Naive thymus-derived CD4-positive, alpha-beta T cell (primary cell): ENCODE data around the gene PCDHB1. TPM values are rescaled to one million over a fixed set of nuclear protein-coding genes. Genes with fewer than 3 reads are reported as not detected.
"Not testable (repeated sequence)": the region's sequence is repeated elsewhere in the genome, so short reads cannot be mapped to it uniquely, and the experiment has no call there.

ENCODE experiments used
- ATAC-seq: fragments of 150-1000 bp; cut with Tn5 transposase; 2 replicates; pipeline ENCODE4 v1.10.0; 2021; ENCODE audit warnings: mild to moderate bottlenecking, moderate library complexity
- CTCF ChIA-PET: fragments of 350-600 bp; sonication (Branson Sonifier 250); formaldehyde crosslinking; loops from one replicate; lab custom pipeline; 2021; ENCODE audit warnings: antibody characterized with exemption; lab: Charles Lee
- POLR2A ChIA-PET: fragments of 350-600 bp; sonication (Branson Sonifier 250); formaldehyde crosslinking; loops from one replicate; lab custom pipeline; 2021; ENCODE audit warnings: antibody characterized with exemption, inconsistent platforms; lab: Charles Lee
- DNase-seq, 9 donors: peaks; one replicate each; pipeline versions ENCODE4 v3.0.0 to v3.0.0-alpha.2; 2020 to 2022; ENCODE audit warnings: mixed read lengths in 1 of 9
- H3K27ac ChIP-seq: one replicate; pipeline ENCODE4 v1.7.0; 2013; ENCODE audit warnings: mild to moderate bottlenecking, low read depth, low read length, moderate library complexity
- H3K27me3 ChIP-seq, 2 donors: one replicate each; pipeline ENCODE4 v1.7.0; 2013; ENCODE audit warnings: low read length in 2 of 2, mild to moderate bottlenecking in 2 of 2, moderate library complexity in 2 of 2; ENCODE audit not compliant: control insufficient read depth in 2 of 2, insufficient read depth in 2 of 2
- H3K36me3 ChIP-seq, 3 experiments: 1 replicate in 2 of 3; 2 replicates in 1 of 3; pipeline ENCODE4 v1.7.0; 2013; ENCODE audit warnings: low read length in 3 of 3, mild to moderate bottlenecking in 3 of 3, moderate library complexity in 1 of 3; ENCODE audit not compliant: insufficient read depth in 3 of 3, control insufficient read depth in 2 of 3
- H3K4me1 ChIP-seq, 2 donors: one replicate each; pipeline ENCODE4 v1.7.0; 2013; ENCODE audit warnings: low read length in 2 of 2, mild to moderate bottlenecking in 2 of 2, moderate library complexity in 1 of 2; ENCODE audit not compliant: control insufficient read depth in 2 of 2, insufficient read depth in 2 of 2
- H3K4me3 ChIP-seq: 2 replicates; pipeline ENCODE4 v1.7.0; 2013; ENCODE audit warnings: mild to moderate bottlenecking, low read length
- H3K9me3 ChIP-seq, 3 experiments: 1 replicate in 2 of 3; 2 replicates in 1 of 3; pipeline ENCODE4 v1.7.0; 2013; ENCODE audit warnings: low read length in 3 of 3; ENCODE audit not compliant: control insufficient read depth in 2 of 3
- H3K27ac Mint-ChIP-seq, 9 donors: one replicate each; pipeline ENCODE4 v1.8.0; 2020 to 2022; ENCODE audit warnings: mixed read lengths in 9 of 9, mild to moderate bottlenecking in 8 of 9, moderate library complexity in 5 of 9, inconsistent platforms in 2 of 9
- H3K27me3 Mint-ChIP-seq, 5 donors: one replicate each; pipeline ENCODE4 v1.8.0; 2021 to 2022; ENCODE audit warnings: mixed read lengths in 5 of 5, mild to moderate bottlenecking in 1 of 5
- H3K36me3 Mint-ChIP-seq, 5 donors: one replicate each; pipeline ENCODE4 v1.8.0; 2020 to 2022; ENCODE audit warnings: mixed read lengths in 5 of 5, mild to moderate bottlenecking in 3 of 5, inconsistent platforms in 1 of 5
- H3K4me1 Mint-ChIP-seq, 7 donors: one replicate each; pipeline ENCODE4 v1.8.0; 2020 to 2022; ENCODE audit warnings: mixed read lengths in 7 of 7, mild to moderate bottlenecking in 3 of 7, inconsistent platforms in 1 of 7
- H3K4me3 Mint-ChIP-seq, 10 donors: one replicate each; pipeline ENCODE4 v1.8.0; 2020 to 2022; ENCODE audit warnings: mild to moderate bottlenecking in 10 of 10, mixed read lengths in 10 of 10, moderate library complexity in 6 of 10, inconsistent platforms in 2 of 10
- H3K9me3 Mint-ChIP-seq, 11 donors: one replicate each; pipeline ENCODE4 v1.8.0; 2020 to 2022; ENCODE audit warnings: mixed read lengths in 11 of 11, mild to moderate bottlenecking in 4 of 11, inconsistent platforms in 1 of 11, moderate library complexity in 1 of 11
- intact Hi-C, 2 donors: fragments of 100-400 bp; cut with micrococcal nuclease; formaldehyde crosslinking; loops; one replicate each; pipeline ENCODE4 v1.15.1; 2023
- polyA plus RNA-seq, 2 donors: library from polyadenylated mRNA; unstranded; fragments of 300-500 nt; fragmentation: Illumina TruSeq; gene quantifications; one replicate each; pipeline ENCODE4 v1.2.3, GENCODE V29; 2021
- total RNA-seq, 6 experiments: library from RNA in 5 of 6; stranded (reverse) in 5 of 6; gene quantifications; 1 replicate in 5 of 6; 2 replicates in 1 of 6; pipeline ENCODE4 v1.2.3 and lab custom pipeline; 2021 to 2026

The PCDHB1 gene
- total and polyA plus RNA-seq, 7 experiments from 2014 or later = not detected

GRCh38 chr5:141095263-141095641 lies 44.1 kb downstream of the PCDHB1 start:
- POLR2A ChIA-PET = no interaction called here
- CTCF ChIA-PET = no interaction called here

GRCh38 chr5:141096181-141096580 lies 45.0 kb downstream of the PCDHB1 start:
- H3K4me1 ChIP-seq, DNase-seq, H3K27ac ChIP-seq, H3K36me3 ChIP-seq, POLR2A ChIA-PET, CTCF ChIA-PET, H3K4me3 Mint-ChIP-seq, H3K27me3 ChIP-seq, H3K4me3 ChIP-seq, ATAC-seq, H3K27ac Mint-ChIP-seq: not testable (repeated sequence)
- peaks cover 0 to 13% (median 0%) of the 10 kb centered on the region in 7 donors for H3K4me1 Mint-ChIP-seq
- H3K27me3 Mint-ChIP-seq = peaks cover 4 to 71% (median 61%) of the 10 kb centered on the region in 5 donors
- peaks cover 0 to 27% (median 8%) of the 10 kb centered on the region in 5 donors for H3K36me3 Mint-ChIP-seq
- H3K9me3 ChIP-seq = peaks cover 0 to 26% (median 0%) of the 10 kb centered on the region in 3 experiments
- intact Hi-C loops = loop anchor here in 1 of 2 donors (5.0 kb wide), 1 partner anchor 426 kb away; no protein-coding TSS in a partner anchor
- H3K9me3 Mint-ChIP-seq = peaks cover 12 to 68% (median 39%) of the 10 kb centered on the region in 11 donors

More at GRCh38 chr5:141095263-141095641, 44.1 kb downstream of the PCDHB1 start:
- intact Hi-C loops = loop anchor here in 1 of 2 donors (5.0 kb wide), 1 partner anchor 427 kb away; no protein-coding TSS in a partner anchor
- Mint-ChIP-seq H3K36me3 (peaks cover 0 to 24% (median 8%) of the 10 kb centered on the region in 5 donors), H3K4me3 (no peak overlapping the region), H3K9me3 (peaks cover 9 to 65% (median 35%) of the 10 kb centered on the region in 11 donors), H3K4me1 (peaks cover 0 to 12% (median 0%) of the 10 kb centered on the region in 7 donors), H3K27ac (no peak overlapping the region), H3K27me3 (peaks cover 2 to 68% (median 58%) of the 10 kb centered on the region in 5 donors)
- Histone ChIP-seq H3K27ac (no peak overlapping the region), H3K4me3 (no peak overlapping the region), H3K9me3 (peaks cover 0 to 17% (median 0%) of the 10 kb centered on the region in 3 experiments), H3K27me3 (peaks cover 0 to 2% of the 10 kb centered on the region in 2 donors), H3K4me1 (no peaks in the 10 kb centered on the region), H3K36me3 (no peaks in the 10 kb centered on the region)
- no peak for DNase-seq
- no peak for ATAC-seq

GRCh38 chr5:141096586-141096985 lies 45.4 kb downstream of the PCDHB1 start:
- Mint-ChIP-seq H3K36me3 (peaks cover 0 to 28% (median 8%) of the 10 kb centered on the region in 5 donors), H3K4me1 (peaks cover 0 to 13% (median 0%) of the 10 kb centered on the region in 7 donors), H3K27me3 (peaks cover 4 to 75% (median 65%) of the 10 kb centered on the region in 5 donors), H3K9me3 (peaks cover 12 to 72% (median 39%) of the 10 kb centered on the region in 11 donors)
- DNase-seq, H3K4me3 Mint-ChIP-seq, H3K4me1 ChIP-seq, H3K4me3 ChIP-seq, POLR2A ChIA-PET, CTCF ChIA-PET, ATAC-seq, H3K36me3 ChIP-seq, H3K27ac Mint-ChIP-seq, H3K27me3 ChIP-seq, H3K27ac ChIP-seq: not testable (repeated sequence)
- intact Hi-C loops = loop anchor here in 1 of 2 donors (5.0 kb wide), 1 partner anchor 426 kb away; no protein-coding TSS in a partner anchor
- peaks cover 0 to 30% (median 0%) of the 10 kb centered on the region in 3 experiments for H3K9me3 ChIP-seq

- DNase-seq (peak in 1 of 9 donors; percentile 1), ATAC-seq (no peak)
- ChIA-PET CTCF (no interaction called here), POLR2A (no interaction called here)
- Mint-ChIP-seq H3K36me3 (peaks cover 0 to 17% (median 0%) of the 10 kb centered on the region in 5 donors), H3K9me3 (peaks cover 6 to 60% (median 31%) of the 10 kb centered on the region in 11 donors), H3K4me1 (peaks cover 0 to 7% (median 0%) of the 10 kb centered on the region in 7 donors), H3K4me3 (peak within 1 kb of the TSS in 3 of 10 donors; percentile 14 to 41 (median 17)), H3K27me3 (peaks cover 4 to 60% (median 46%) of the 10 kb centered on the region in 5 donors), H3K27ac (peak within 1 kb of the TSS in 1 of 9 donors; percentile 42)
- Histone ChIP-seq H3K9me3 (peaks cover 0 to 18% (median 0%) of the 10 kb centered on the region in 3 experiments), H3K27ac (no peak within 1 kb of the TSS), H3K36me3 (no peaks in the 10 kb centered on the region), H3K27me3 (peaks cover 0 to 3% of the 10 kb centered on the region in 2 donors), H3K4me3 (no peak within 1 kb of the TSS), H3K4me1 (no peaks in the 10 kb centered on the region)
- intact Hi-C loops = no loop called here
These were observed 49.1 kb downstream of the PCDHB1 start, which contains the start of gene PCDHB3 for GRCh38 chr5:141100243-141100805. Gene PCDHB3 (plus strand): TSS chr5:141100473. CDS start chr5:141100650, 177 bp downstream.

- Mint-ChIP-seq H3K4me1 (peaks cover 0 to 7% (median 0%) of the 10 kb centered on the region in 7 donors), H3K36me3 (peaks cover 0 to 17% (median 0%) of the 10 kb centered on the region in 5 donors), H3K9me3 (peaks cover 6 to 54% (median 26%) of the 10 kb centered on the region in 11 donors), H3K27me3 (peaks cover 4 to 62% (median 40%) of the 10 kb centered on the region in 5 donors), H3K4me3 (no peak overlapping the region), H3K27ac (no peak overlapping the region)
- DNase-seq = no peak
- H3K27me3 ChIP-seq = peaks cover 0 to 3% of the 10 kb centered on the region in 2 donors
- peaks cover 0 to 15% (median 0%) of the 10 kb centered on the region in 3 experiments for H3K9me3 ChIP-seq
- H3K36me3 ChIP-seq = no peaks in the 10 kb centered on the region
- POLR2A ChIA-PET = no interaction called here
- intact Hi-C loops = no loop called here
- H3K4me3 ChIP-seq = no peak overlapping the region
- ATAC-seq = no peak
- no peaks in the 10 kb centered on the region for H3K4me1 ChIP-seq
- H3K27ac ChIP-seq = no peak overlapping the region
- CTCF ChIA-PET = no interaction called here
These were observed 49.9 kb downstream of the PCDHB1 start for GRCh38 chr5:141101059-141101458.

- Mint-ChIP-seq H3K9me3 (peaks cover 6 to 53% (median 26%) of the 10 kb centered on the region in 11 donors), H3K36me3 (peaks cover 0 to 17% (median 0%) of the 10 kb centered on the region in 5 donors), H3K27me3 (peaks cover 4 to 60% (median 41%) of the 10 kb centered on the region in 5 donors), H3K4me3 (peak overlapping the region in 1 of 10 donors; percentile 51)
- H3K4me1 ChIP-seq, H3K36me3 ChIP-seq, H3K27ac ChIP-seq, H3K4me3 ChIP-seq, POLR2A ChIA-PET, DNase-seq, H3K27me3 ChIP-seq, ATAC-seq, intact Hi-C loops, H3K27ac Mint-ChIP-seq, H3K4me1 Mint-ChIP-seq, CTCF ChIA-PET: not testable (repeated sequence)
- H3K9me3 ChIP-seq = peaks cover 0 to 15% (median 0%) of the 10 kb centered on the region in 3 experiments
These were observed 50.9 kb downstream of the PCDHB1 start for GRCh38 chr5:141102070-141102469.
